Heart left ventricle (tissue), 16 donors: ENCODE results near the gene NLRC5. TPM values are rescaled to one million over a fixed set of nuclear protein-coding genes. Genes with fewer than 3 reads are reported as not detected.

Experiments used
- ATAC-seq, 4 donors: fragments of 200-7000 bp; cut with Tn5 transposase; one replicate each; pipeline ENCODE4 v1.9.1; 2020 to 2022; ENCODE audit warnings: moderate library complexity in 4 of 4, mild to moderate bottlenecking in 3 of 4, moderate number of reproducible peaks in 1 of 4
- DNase-seq, 5 donors: peaks; one replicate each; pipeline ENCODE4 v3.0.0-alpha.2; 2020
- H3K27ac ChIP-seq, 12 donors: fragments of 200-600 bp; sonication (generic) in 4 of 12; one replicate each; pipeline versions ENCODE4 v1.5.0 to v1.8.0; 2016 to 2022; ENCODE audit warnings: mild to moderate bottlenecking in 2 of 12
- H3K27me3 ChIP-seq, 9 donors: fragments of 200-600 bp; sonication (generic) in 2 of 9; one replicate each; pipeline versions ENCODE4 v1.5.1 to v1.8.0; 2016 to 2022; ENCODE audit warnings: mild to moderate bottlenecking in 3 of 9
- H3K36me3 ChIP-seq, 9 donors: fragments of 200-600 bp; sonication (generic) in 2 of 9; one replicate each; pipeline versions ENCODE4 v1.5.0 to v1.8.0; 2018 to 2022; ENCODE audit warnings: mild to moderate bottlenecking in 2 of 9
- H3K4me1 ChIP-seq, 12 donors: fragments of 200-600 bp; sonication (generic) in 4 of 12; one replicate each; pipeline versions ENCODE4 v1.5.0 to v1.8.0; 2016 to 2022; ENCODE audit warnings: mild to moderate bottlenecking in 3 of 12
- H3K4me3 ChIP-seq, 12 donors: fragments of 200-600 bp; sonication (generic) in 4 of 12; one replicate each; pipeline versions ENCODE4 v1.5.0 to v1.8.0; 2017 to 2022; ENCODE audit warnings: mild to moderate bottlenecking in 9 of 12, moderate library complexity in 4 of 12
- H3K9me3 ChIP-seq, 12 donors: fragments of 200-600 bp; sonication (generic) in 4 of 12; one replicate each; pipeline versions ENCODE4 v1.5.0 to v1.8.0; 2016 to 2022; ENCODE audit warnings: mild to moderate bottlenecking in 1 of 12
- CTCF ChIP-seq, 12 donors: fragments of 200-600 bp; sonication (generic) in 4 of 12; IDR thresholded peaks; one replicate each; pipeline versions ENCODE4 v1.5.0 to v1.8.0; 2018 to 2022; ENCODE audit warnings: antibody characterized with exemption in 12 of 12, mild to moderate bottlenecking in 5 of 12
- POLR2A ChIP-seq, 2 donors: fragments of 450-650 bp; IDR thresholded peaks; one replicate each; pipeline ENCODE4 v1.6.1; 2017; ENCODE audit warnings: antibody characterized with exemption in 2 of 2, mild to moderate bottlenecking in 2 of 2, moderate library complexity in 2 of 2
- WGBS, 4 donors: extraction: QIAGEN DNeasy Blood & Tissue Kit in 2 of 4; methylation state at CpG; one replicate each; pipeline versions ENCODE4 v1.1.5 to v1.1.7; 2013 to 2018; 5-methylcytosine and 5-hydroxymethylcytosine counted together
- intact Hi-C, 10 donors: fragments of 100-400 bp; cut with DNase I; formaldehyde crosslinking; loops; one replicate each; pipeline versions ENCODE4 v1.11.1 to v1.14.2; 2022
- polyA plus RNA-seq, 2 donors: library from polyadenylated mRNA; stranded (reverse); fragments of 200-250 nt; gene quantifications; one replicate each; pipeline ENCODE4 v1.2.3, GENCODE V29; 2013
- total RNA-seq, 9 donors: library from RNA; depleted of rRNA in 2 of 9; stranded (reverse); fragments of >200 nt in 2 of 9; fragmentation: NEBNext Ultra II Directional in 3 of 9; extraction: Animal tissue kit (Norgen Biotek cat#: 25700) in 3 of 9; gene quantifications; one replicate each; pipeline versions ENCODE4 v1.1.0 to v1.2.4, GENCODE V29; 2016 to 2023
- donor health status: ischemic (EF 13 %, LVEDD 7.1; RV severe dilation, severe dysfunction).
- donor health status: healthy with polysubstance abuse.
- donor health status: DM: no; HTN: yes; CAD: no.
- donor health status: DM: no; HTN: no; CAD: no.
- donor health status: ischemic (EF 25% LVEDD 6.9; RV normal size, moderate dysfunction).
- donor health status: ischemic (EF 25% LVEDD 5.7; RV mildly dilated, moderate dysfunction).
- donor health status: healthy.
- donor health status: DM: yes; HTN: yes; CAD: no.
- donor health status: ischemic (EF 35%, LVEDD 5.7; RV mildly dilated, moderate dysfunction).
- donor health status: nonischemic (EF 11% LVEDD 7.7; RV severe dilation, severe dysfunction).
- donor health status: DM: yes; HTN: yes; CAD: no.
- donor health status: PGD.
- donor health status: ischemic (EF 29% LVEDD 5.4; RV normal size, mild dysfunction).
- donor health status: nonischemic (EF 23%, LVEDD 6.1; RV moderate dilation, normal function).

The NLRC5 gene
- total and polyA plus RNA-seq, 11 donors, result 5.8 to 98.6 (median 9.9) TPM

DNA sequence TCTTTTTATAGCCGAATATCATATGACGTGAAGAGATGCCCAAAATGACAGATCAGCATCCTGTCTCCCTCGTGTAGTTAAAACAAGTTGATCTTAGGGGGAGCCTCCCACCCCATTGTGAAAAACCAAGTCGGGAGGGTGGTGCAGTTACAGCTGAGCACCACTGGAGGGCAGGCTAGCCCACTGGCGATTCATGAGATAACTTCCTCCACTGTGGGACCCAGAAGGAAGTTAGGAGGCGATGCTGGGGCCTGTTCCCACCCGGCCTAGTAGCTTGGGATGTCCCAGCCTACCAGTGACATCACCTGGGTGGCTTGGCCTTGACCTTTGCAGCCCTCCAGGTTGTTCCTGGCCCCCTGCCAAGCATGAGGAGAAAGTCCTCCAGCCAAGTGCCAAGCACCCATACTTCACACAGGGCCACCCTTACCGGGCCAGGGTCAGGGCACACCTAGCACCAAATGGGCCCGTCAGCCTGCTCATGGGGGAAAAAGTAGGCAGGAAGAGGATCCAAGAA is 95.0 kb downstream of the NLRC5 start:
- TF ChIP-seq POLR2A (IDR thresholded peaks at IDR 0.05) (no peak), CTCF (IDR thresholded peaks at IDR 0.05) (peak; percentile 95 to 99 (median 98))
- peak overlapping the region in 1 of 12 donors; percentile 44 for H3K27ac ChIP-seq

DNA sequence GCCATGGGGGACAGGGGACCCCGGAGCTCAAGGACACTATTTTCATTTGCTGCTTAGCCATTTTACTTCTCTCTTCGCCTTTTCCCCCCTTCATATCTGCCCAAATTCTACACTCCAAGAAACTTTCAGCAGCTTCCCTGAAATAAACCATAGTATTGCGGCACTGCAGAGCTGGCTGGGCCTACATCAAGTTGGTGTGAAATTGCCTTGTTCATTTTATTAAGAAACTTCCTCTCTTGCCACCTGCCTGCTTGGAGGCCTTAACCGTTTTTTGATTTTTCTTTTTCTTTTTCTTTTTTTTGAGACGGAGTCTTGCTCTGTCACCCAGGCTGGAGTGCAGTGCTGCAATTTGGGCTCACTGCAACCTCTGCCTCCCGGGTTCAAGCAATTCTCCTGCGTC is 95.6 kb downstream of the NLRC5 start:
- H3K36me3 ChIP-seq, result peaks cover 0 to 34% (median 3%) of the 10 kb centered on the region in 9 donors
- TF ChIP-seq POLR2A (IDR thresholded peaks at IDR 0.05) (no peak), CTCF (IDR thresholded peaks at IDR 0.05) (no peak)
- peak overlapping the region in 1 of 12 donors; percentile 44 for H3K27ac ChIP-seq
- no peaks in the 10 kb centered on the region for H3K9me3 ChIP-seq
- DNase-seq (no peak), ATAC-seq (no peak)
- no peaks in the 10 kb centered on the region for H3K27me3 ChIP-seq
- WGBS, 4 donors, result 81 to 88% (median 83%) methylated on average over 7 of the region's 7 CpGs
- no peak overlapping the region for H3K4me3 ChIP-seq
- H3K4me1 ChIP-seq, result peaks cover 0 to 13% (median 3%) of the 10 kb centered on the region in 12 donors
- intact Hi-C loops, result loop anchor here (1.0 to 10.0 kb wide), 8 partner anchors 82 to 340 kb away; no protein-coding TSS in a partner anchor

More for the DNA sequence above, 95.0 kb downstream of the NLRC5 start:
- intact Hi-C loops, result loop anchor here (1.0 to 10.0 kb wide), 8 partner anchors 82 to 340 kb away; no protein-coding TSS in a partner anchor
- no peaks in the 10 kb centered on the region for H3K9me3 ChIP-seq
- H3K36me3 ChIP-seq, result peaks cover 0 to 41% (median 3%) of the 10 kb centered on the region in 9 donors
- H3K27me3 ChIP-seq, result no peaks in the 10 kb centered on the region
- DNase-seq, result peak; percentile 66 to 83 (median 73)
- H3K4me1 ChIP-seq, result peaks cover 0 to 13% (median 3%) of the 10 kb centered on the region in 12 donors
- WGBS, 4 donors, result 11 to 21% (median 15%) methylated on average over 8 to 9 of the region's 9 CpGs
- peak; percentile 39 to 86 (median 84) for ATAC-seq
- no peak overlapping the region for H3K4me3 ChIP-seq

- peaks cover 0 to 6% (median 0%) of the 10 kb centered on the region in 12 donors for H3K9me3 ChIP-seq
- no peak overlapping the region for H3K27ac ChIP-seq
- peaks cover 0 to 30% (median 8%) of the 10 kb centered on the region in 12 donors for H3K4me1 ChIP-seq
- H3K27me3 ChIP-seq, result no peaks in the 10 kb centered on the region
- intact Hi-C loops, result loop anchor here in 5 of 10 donors (10.0 kb wide), 3 partner anchors 208 to 338 kb away; no protein-coding TSS in a partner anchor
- DNase-seq, result no peak
- no peak for ATAC-seq
- no peak for TF ChIP-seq CTCF (IDR thresholded peaks at IDR 0.05)
- TF ChIP-seq POLR2A (IDR thresholded peaks at IDR 0.05), result no peak
- WGBS, 4 donors, result 79 to 86% (median 81%) methylated on average over 2 of the region's 2 CpGs
- no peak overlapping the region for H3K4me3 ChIP-seq
- H3K36me3 ChIP-seq, result peaks cover 0 to 15% (median 0%) of the 10 kb centered on the region in 9 donors
Measured at GRCh38 chr16:57087003-57087402, 97.6 kb downstream of the NLRC5 start.

- no peak for DNase-seq
- no peaks in the 10 kb centered on the region for H3K36me3 ChIP-seq
- H3K9me3 ChIP-seq, result peaks cover 0 to 6% (median 0%) of the 10 kb centered on the region in 12 donors
- H3K4me3 ChIP-seq, result no peak overlapping the region
- no peaks in the 10 kb centered on the region for H3K27me3 ChIP-seq
- 79 to 90% (median 83%) methylated on average over 8 of the region's 8 CpGs for WGBS, 4 donors
- no peak for TF ChIP-seq CTCF (IDR thresholded peaks at IDR 0.05)
- no peak for TF ChIP-seq POLR2A (IDR thresholded peaks at IDR 0.05)
- H3K27ac ChIP-seq, result no peak overlapping the region
- peaks cover 2 to 40% (median 17%) of the 10 kb centered on the region in 12 donors for H3K4me1 ChIP-seq
- no peak for ATAC-seq
- intact Hi-C loops, result loop anchor here in 5 of 10 donors (10.0 kb wide), 3 partner anchors 205 to 335 kb away; no protein-coding TSS in a partner anchor
Measured at GRCh38 chr16:57089406-57089805, 100.0 kb downstream of the NLRC5 start.
